Measurements from ENCODE around the gene LRCH1. TPM values are rescaled to one million over a fixed set of nuclear protein-coding genes. Genes with fewer than 3 reads are reported as not detected.

Gene LRCH1
- total and polyA plus RNA-seq, 2 of the 4 experiments (the other 2 are of a cell fraction): 7.0 to 8.8 TPM

DNA sequence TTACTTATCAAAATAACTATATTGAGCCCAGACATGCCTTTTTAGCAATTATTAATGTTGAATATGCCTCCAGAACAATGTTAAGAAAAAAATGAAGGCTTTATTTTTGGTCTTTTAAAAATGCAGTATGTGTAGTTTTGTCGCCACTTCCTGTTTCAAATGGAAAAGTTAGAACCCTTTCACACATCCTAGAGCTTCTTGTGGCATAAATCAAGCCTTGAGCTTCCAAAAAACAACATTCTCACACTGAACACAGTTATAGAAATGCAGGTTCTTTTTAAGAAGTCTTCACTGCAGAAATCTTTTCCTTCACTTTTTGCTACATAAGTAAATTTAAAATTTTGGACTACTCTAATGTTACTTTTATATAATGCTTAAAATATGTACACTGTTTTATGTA lies 135.3 kb downstream of the LRCH1 start:
- in situ Hi-C loops (cut with MboI; ENCODE audit: low sequenced_read_pairs) (loop anchor here (10.0 kb wide), 1 partner anchor 134 kb away; the partner anchor contains the start of gene LRCH1), dilution Hi-C loops (cut with HindIII; ENCODE audit: low sequenced_read_pairs, unreplicated experiment) (no loop called here), intact Hi-C loops (cut with micrococcal nuclease) (no loop called here)
- no peak overlapping the region for H3K4me2 ChIP-seq (ENCODE audit: low read depth, low read length)
- no peaks in the 10 kb centered on the region for H3K9me3 ChIP-seq (ENCODE audit: control insufficient read depth, insufficient read depth, low read length)
- no peak overlapping the region for H4K91ac ChIP-seq (ENCODE audit: insufficient read depth, low read depth, low read length)
- H3K36me3 ChIP-seq (ENCODE audit: control insufficient read depth, insufficient read depth, low read length): peaks cover 6% of the 10 kb centered on the region
- H3K27ac ChIP-seq (ENCODE audit: insufficient read depth, low read length): no peak overlapping the region
- ChIA-PET CTCF (no interaction called here), POLR2A (ENCODE audit: unreplicated experiment) (no interaction called here)
- H4K8ac ChIP-seq (ENCODE audit: low read depth in 2 of 2, low read length in 2 of 2): no peak overlapping the region
- DNase-seq (no peak), ATAC-seq (ENCODE audit: low read depth) (no peak)
- H2BK5ac ChIP-seq (ENCODE audit: low read depth, low read length, poor library complexity, severe bottlenecking): no peak overlapping the region
- no CpG with 5 or more reads among the region's 1 CpG for WGBS, 2 experiments (ENCODE audit: extremely low coverage in 2 of 2, insufficient read length in 1 of 2)
- H3K79me1 ChIP-seq (ENCODE audit: low read depth in 1 of 2, low read length in 2 of 2): peaks cover 9 to 13% of the 10 kb centered on the region in 2 experiments; a peak in 2 of 4 replicates
- no peak overlapping the region for H2AFZ ChIP-seq (replicated peaks; ENCODE audit: low read length, poor library complexity)
- H2BK20ac ChIP-seq (ENCODE audit: low read depth, low read length): no peak overlapping the region
- peaks cover 4% of the 10 kb centered on the region for H3K9me1 ChIP-seq (ENCODE audit: insufficient read depth, low read length)
- no peak overlapping the region for H3K9ac ChIP-seq (ENCODE audit: low read depth, low read length)
- H3K18ac ChIP-seq (ENCODE audit: low read depth, low read length): no peak overlapping the region
- no peak overlapping the region for H3K23ac ChIP-seq (ENCODE audit: low read depth, low read length)
- H2AK5ac ChIP-seq (ENCODE audit: low read depth, low read length): no peak overlapping the region
- no peak overlapping the region for H3K4ac ChIP-seq (ENCODE audit: low read depth, low read length)
- no TSS peak for BruUV-seq (replicated peaks)
- no peak overlapping the region for H4K5ac ChIP-seq (ENCODE audit: low read depth, low read length)
- no peak overlapping the region for H2AK9ac ChIP-seq (replicated peaks; ENCODE audit: low read depth, low read length, poor library complexity)
- H3K4me3 ChIP-seq (ENCODE audit: insufficient read depth, low read depth, low read length): no peak overlapping the region
- no peak overlapping the region for H3K14ac ChIP-seq (replicated peaks; ENCODE audit: low read depth, low read length)
- no peak for TF ChIP-seq POLR2A (IDR thresholded peaks at IDR 0.05; ENCODE audit: low read depth, low read length)
- TF ChIP-seq BHLHE40 (IDR thresholded peaks at IDR 0.05; ENCODE audit: low read depth, low read length): no peak
- TF ChIP-seq CHD1 (IDR thresholded peaks at IDR 0.05; ENCODE audit: low read depth, low read length): no peak
- no peak for TF ChIP-seq MAFK (IDR thresholded peaks at IDR 0.05; ENCODE audit: low read depth, low read length)
- TF ChIP-seq, protein P1, sequence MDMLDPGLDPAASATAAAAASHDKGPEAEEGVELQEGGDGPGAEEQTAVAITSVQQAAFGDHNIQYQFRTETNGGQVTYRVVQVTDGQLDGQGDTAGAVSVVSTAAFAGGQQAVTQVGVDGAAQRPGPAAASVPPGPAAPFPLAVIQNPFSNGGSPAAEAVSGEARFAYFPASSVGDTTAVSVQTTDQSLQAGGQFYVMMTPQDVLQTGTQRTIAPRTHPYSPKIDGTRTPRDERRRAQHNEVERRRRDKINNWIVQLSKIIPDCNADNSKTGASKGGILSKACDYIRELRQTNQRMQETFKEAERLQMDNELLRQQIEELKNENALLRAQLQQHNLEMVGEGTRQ (IDR thresholded peaks at IDR 0.05; ENCODE audit: low read depth, low read length): no peak
- TF ChIP-seq MAZ (IDR thresholded peaks at IDR 0.05; ENCODE audit: borderline replicate concordance, low read depth, low read length): no peak
- TF ChIP-seq, protein P2, sequence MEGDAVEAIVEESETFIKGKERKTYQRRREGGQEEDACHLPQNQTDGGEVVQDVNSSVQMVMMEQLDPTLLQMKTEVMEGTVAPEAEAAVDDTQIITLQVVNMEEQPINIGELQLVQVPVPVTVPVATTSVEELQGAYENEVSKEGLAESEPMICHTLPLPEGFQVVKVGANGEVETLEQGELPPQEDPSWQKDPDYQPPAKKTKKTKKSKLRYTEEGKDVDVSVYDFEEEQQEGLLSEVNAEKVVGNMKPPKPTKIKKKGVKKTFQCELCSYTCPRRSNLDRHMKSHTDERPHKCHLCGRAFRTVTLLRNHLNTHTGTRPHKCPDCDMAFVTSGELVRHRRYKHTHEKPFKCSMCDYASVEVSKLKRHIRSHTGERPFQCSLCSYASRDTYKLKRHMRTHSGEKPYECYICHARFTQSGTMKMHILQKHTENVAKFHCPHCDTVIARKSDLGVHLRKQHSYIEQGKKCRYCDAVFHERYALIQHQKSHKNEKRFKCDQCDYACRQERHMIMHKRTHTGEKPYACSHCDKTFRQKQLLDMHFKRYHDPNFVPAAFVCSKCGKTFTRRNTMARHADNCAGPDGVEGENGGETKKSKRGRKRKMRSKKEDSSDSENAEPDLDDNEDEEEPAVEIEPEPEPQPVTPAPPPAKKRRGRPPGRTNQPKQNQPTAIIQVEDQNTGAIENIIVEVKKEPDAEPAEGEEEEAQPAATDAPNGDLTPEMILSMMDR (conservative IDR thresholded peaks at IDR 0.05; ENCODE audit: low read depth, low read length): no peak
- TF ChIP-seq RFX5 (IDR thresholded peaks at IDR 0.05; ENCODE audit: low read depth, low read length): no peak
- no peak for TF ChIP-seq NFE2L2 (IDR thresholded peaks at IDR 0.05; ENCODE audit: low read depth, low read length)
- no peak for TF ChIP-seq SMC3 (IDR thresholded peaks at IDR 0.05; ENCODE audit: low read depth, low read length)
- TF ChIP-seq MXI1 (IDR thresholded peaks at IDR 0.05; ENCODE audit: borderline replicate concordance, low read depth, low read length): no peak
- TF ChIP-seq RAD21 (IDR thresholded peaks at IDR 0.05; ENCODE audit: low read length): no peak
- TF ChIP-seq FOS (IDR thresholded peaks at IDR 0.05; ENCODE audit: low read depth, low read length): no peak
- TF ChIP-seq, protein P3, sequence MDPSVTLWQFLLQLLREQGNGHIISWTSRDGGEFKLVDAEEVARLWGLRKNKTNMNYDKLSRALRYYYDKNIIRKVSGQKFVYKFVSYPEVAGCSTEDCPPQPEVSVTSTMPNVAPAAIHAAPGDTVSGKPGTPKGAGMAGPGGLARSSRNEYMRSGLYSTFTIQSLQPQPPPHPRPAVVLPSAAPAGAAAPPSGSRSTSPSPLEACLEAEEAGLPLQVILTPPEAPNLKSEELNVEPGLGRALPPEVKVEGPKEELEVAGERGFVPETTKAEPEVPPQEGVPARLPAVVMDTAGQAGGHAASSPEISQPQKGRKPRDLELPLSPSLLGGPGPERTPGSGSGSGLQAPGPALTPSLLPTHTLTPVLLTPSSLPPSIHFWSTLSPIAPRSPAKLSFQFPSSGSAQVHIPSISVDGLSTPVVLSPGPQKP (IDR thresholded peaks at IDR 0.05; ENCODE audit: borderline replicate concordance, low read depth, low read length): no peak
- TF ChIP-seq CEBPB (IDR thresholded peaks at IDR 0.05; ENCODE audit: low read depth, low read length): no peak
- no peak for TF ChIP-seq RCOR1 (IDR thresholded peaks at IDR 0.05; ENCODE audit: insufficient replicate concordance, low read length)
- H3K27me3 ChIP-seq (ENCODE audit: control insufficient read depth, insufficient read depth, low read length): no peaks in the 10 kb centered on the region
- no peak overlapping the region for H2BK120ac ChIP-seq (ENCODE audit: low read depth, low read length)
- no peak overlapping the region for H3K56ac ChIP-seq (ENCODE audit: extremely low read depth, insufficient read depth, low read length)
- no peaks in the 10 kb centered on the region for H4K20me1 ChIP-seq (ENCODE audit: insufficient read depth, low read length)
- no peak overlapping the region for H2BK15ac ChIP-seq (ENCODE audit: low read depth, low read length)
- H3K4me1 ChIP-seq (ENCODE audit: control insufficient read depth, insufficient read depth, low read length): peaks cover 7% of the 10 kb centered on the region
